HEK293 (cell line): ENCODE results near the gene AK9.

ENCODE experiments used
- CTCF ChIA-PET: fragments of 350-600 bp; formaldehyde crosslinking; extraction: SDS; loops from one replicate; lab custom pipeline; 2021; ENCODE audit warnings: antibody characterized with exemption; lab: Yijun Ruan, JAX
- POLR2A ChIA-PET: fragments of 300-600 bp; formaldehyde crosslinking; extraction: SDS; loops from one replicate; lab custom pipeline; 2020; ENCODE audit warnings: antibody characterized with exemption, inconsistent platforms; lab: Yijun Ruan, JAX
- H3K27ac ChIP-seq: fragments of 200-500 bp; sonication (Bioruptor generic); 2 replicates; pipeline ENCODE4 v1.5.1; 2014; ENCODE audit warnings: low read depth, low read length, control low read depth, inconsistent platforms; ENCODE audit errors: extremely low read depth
- H3K36me3 ChIP-seq, 2 experiments: fragments of 200-500 bp in 1 of 2; sonication (Bioruptor generic) in 1 of 2; 1 replicate in 1 of 2; 2 replicates in 1 of 2; pipeline ENCODE4 v1.5.1; 2014 to 2017; ENCODE audit warnings: inconsistent platforms in 2 of 2, low read length in 2 of 2; ENCODE audit not compliant: control insufficient read depth in 2 of 2, insufficient read depth in 1 of 2
- H3K4me1 ChIP-seq: fragments of 200-500 bp; sonication (Bioruptor generic); 2 replicates; pipeline ENCODE4 v1.5.1; 2014; ENCODE audit warnings: mild to moderate bottlenecking, low read length, inconsistent platforms; ENCODE audit not compliant: control insufficient read depth, insufficient read depth
- H3K4me3 ChIP-seq: 2 replicates; pipeline ENCODE4 v1.5.1; 2011; ENCODE audit warnings: low read depth, mild to moderate bottlenecking, control low read depth, low read length, moderate library complexity
- H3K9me3 ChIP-seq: fragments of 200-500 bp; sonication (Bioruptor generic); 2 replicates; pipeline ENCODE4 v1.5.1; 2014; ENCODE audit warnings: low read depth, low read length, inconsistent platforms; ENCODE audit not compliant: control insufficient read depth, insufficient read depth
- KLF9 ChIP-seq: fragments of 450-650 bp; formaldehyde crosslinking; IDR thresholded peaks from 2 replicates; pipeline ENCODE4 v1.5.1; 2016; ENCODE audit warnings: missing biosample characterization, missing genetic modification characterization, low read depth
- MEIS1 ChIP-seq: sonication (generic); formaldehyde crosslinking; IDR thresholded peaks from 2 replicates; pipeline ENCODE4 v1.8.1; 2022; ENCODE audit warnings: missing genetic modification reagents, mild to moderate bottlenecking, borderline replicate concordance
- PRDM10 ChIP-seq: fragments of 450-650 bp; formaldehyde crosslinking; IDR thresholded peaks from 2 replicates; pipeline ENCODE4 v1.5.1; 2016; ENCODE audit warnings: missing biosample characterization, missing genetic modification characterization
- REPIN1 ChIP-seq: fragments of 450-650 bp; formaldehyde crosslinking; IDR thresholded peaks from 2 replicates; pipeline ENCODE4 v1.5.1; 2017; ENCODE audit warnings: missing biosample characterization, missing genetic modification characterization, low read depth
- ZBTB6 ChIP-seq: fragments of 450-650 bp; formaldehyde crosslinking; IDR thresholded peaks from 2 replicates; pipeline ENCODE4 v1.5.1; 2017; ENCODE audit warnings: missing biosample characterization, missing genetic modification characterization
- ZFHX2 ChIP-seq: fragments of 450-650 bp; formaldehyde crosslinking; conservative IDR thresholded peaks from 2 replicates; pipeline ENCODE4 v1.5.1; 2016; ENCODE audit warnings: missing biosample characterization, missing genetic modification characterization
- ZNF121 ChIP-seq: fragments of 450-650 bp; formaldehyde crosslinking; IDR thresholded peaks from 2 replicates; pipeline ENCODE4 v1.5.1; 2016; ENCODE audit warnings: missing biosample characterization, missing genetic modification characterization
- ZNF174 ChIP-seq: fragments of 450-650 bp; formaldehyde crosslinking; IDR thresholded peaks from 2 replicates; pipeline ENCODE4 v1.5.0; 2017; ENCODE audit warnings: missing biosample characterization, mild to moderate bottlenecking, missing genetic modification characterization
- ZNF184 ChIP-seq: fragments of 450-650 bp; IDR thresholded peaks from 2 replicates; pipeline ENCODE4 v1.5.1; 2018; ENCODE audit warnings: missing biosample characterization, mild to moderate bottlenecking, missing genetic modification characterization
- ZNF2 ChIP-seq: fragments of 450-650 bp; formaldehyde crosslinking; IDR thresholded peaks from 2 replicates; pipeline ENCODE4 v1.5.1; 2016; ENCODE audit warnings: missing biosample characterization, missing genetic modification characterization
- ZNF302 ChIP-seq: fragments of 450-650 bp; formaldehyde crosslinking; IDR thresholded peaks from 2 replicates; pipeline ENCODE4 v1.5.1; 2016; ENCODE audit warnings: missing biosample characterization, missing genetic modification characterization, low read depth
- ZNF324 ChIP-seq: fragments of 450-650 bp; formaldehyde crosslinking; IDR thresholded peaks from 2 replicates; pipeline ENCODE4 v1.5.1; 2016; ENCODE audit warnings: missing biosample characterization, missing genetic modification characterization
- ZNF362 ChIP-seq: fragments of 450-650 bp; formaldehyde crosslinking; IDR thresholded peaks from 2 replicates; pipeline ENCODE4 v1.5.1; 2016; ENCODE audit warnings: missing biosample characterization, missing genetic modification characterization
- ZNF473 ChIP-seq: fragments of 450-650 bp; formaldehyde crosslinking; IDR thresholded peaks from 2 replicates; pipeline ENCODE4 v1.5.1; 2017; ENCODE audit warnings: missing biosample characterization, missing genetic modification characterization
- ZNF549 ChIP-seq: fragments of 450-650 bp; IDR thresholded peaks from 2 replicates; pipeline ENCODE4 v1.5.1; 2018; ENCODE audit warnings: missing biosample characterization, missing genetic modification characterization, mild to moderate bottlenecking, inconsistent platforms, moderate library complexity
- ZNF664 ChIP-seq: fragments of 450-650 bp; formaldehyde crosslinking; IDR thresholded peaks from 2 replicates; pipeline ENCODE4 v1.5.1; 2016; ENCODE audit warnings: missing biosample characterization, missing genetic modification characterization
- ZNF704 ChIP-seq: fragments of 450-650 bp; formaldehyde crosslinking; IDR thresholded peaks from 2 replicates; pipeline ENCODE4 v1.5.1; 2016; ENCODE audit warnings: missing biosample characterization, missing genetic modification characterization
- TF ChIP-seq, protein P1 (sequence below): fragments of 450-650 bp; formaldehyde crosslinking; IDR thresholded peaks from 2 replicates; pipeline ENCODE4 v1.5.1; 2016; ENCODE audit warnings: missing biosample characterization, missing genetic modification characterization
- TF ChIP-seq, protein P2 (sequence below): sonication (generic); formaldehyde crosslinking; IDR thresholded peaks from 2 replicates; pipeline ENCODE4 v1.8.1; 2022; ENCODE audit warnings: mild to moderate bottlenecking, moderate library complexity, missing genetic modification reagents

The AK9 gene

DNA sequence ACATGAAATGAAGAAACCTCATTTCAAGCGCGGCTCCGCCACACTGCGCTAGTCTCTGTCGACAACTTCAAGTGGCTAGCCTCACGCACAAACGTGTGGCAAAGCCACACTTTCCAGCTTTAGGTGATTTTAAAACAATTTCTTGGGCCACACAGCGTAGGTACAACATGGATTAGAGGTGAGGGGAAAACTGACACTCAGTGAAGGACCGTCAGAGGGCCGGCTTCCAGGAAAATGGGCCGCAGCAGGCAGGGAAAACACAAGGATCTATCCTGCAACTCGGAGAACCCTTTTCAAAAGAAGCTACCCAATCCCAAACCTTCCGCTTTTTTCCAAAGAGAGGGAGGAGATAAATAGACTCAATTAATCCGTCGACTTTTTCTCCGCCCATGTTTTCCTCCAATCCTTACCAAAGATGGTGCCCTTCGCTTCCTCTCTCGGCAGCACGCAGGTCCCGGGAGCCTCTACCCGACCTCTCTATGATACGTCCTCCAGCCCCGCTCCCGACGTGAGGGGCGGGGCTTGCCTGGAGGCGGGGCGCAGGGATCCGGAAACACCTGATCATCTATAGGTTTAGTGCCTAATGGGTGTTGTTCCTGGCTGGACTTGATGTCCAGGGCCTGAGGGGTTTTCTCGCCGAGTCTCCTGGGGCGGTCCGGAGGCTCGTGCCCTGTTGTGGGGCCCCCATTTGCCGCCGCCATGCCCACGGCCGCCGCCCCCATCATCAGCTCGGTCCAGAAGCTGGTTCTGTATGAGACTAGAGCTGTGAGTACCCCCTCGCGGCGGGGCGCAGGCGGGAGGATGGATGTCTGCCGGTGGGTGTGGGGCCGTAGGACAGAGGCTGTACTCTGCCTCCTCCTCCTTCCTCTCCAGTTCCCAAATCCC lies at the start of gene AK9, which contains the start of gene FIG4 (continued):
- TF ChIP-seq ZNF362 (tag by site-specific recombination) (no peak), KLF9 (tag by site-specific recombination) (peak; percentile 87)
- TF ChIP-seq, protein P1, sequence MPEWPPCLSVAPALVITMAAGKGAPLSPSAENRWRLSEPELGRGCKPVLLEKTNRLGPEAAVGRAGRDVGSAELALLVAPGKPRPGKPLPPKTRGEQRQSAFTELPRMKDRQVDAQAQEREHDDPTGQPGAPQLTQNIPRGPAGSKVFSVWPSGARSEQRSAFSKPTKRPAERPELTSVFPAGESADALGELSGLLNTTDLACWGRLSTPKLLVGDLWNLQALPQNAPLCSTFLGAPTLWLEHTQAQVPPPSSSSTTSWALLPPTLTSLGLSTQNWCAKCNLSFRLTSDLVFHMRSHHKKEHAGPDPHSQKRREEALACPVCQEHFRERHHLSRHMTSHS (tag by site-specific recombination), result no peak
- TF ChIP-seq, all 188 proteins: peak for 42

DNA sequence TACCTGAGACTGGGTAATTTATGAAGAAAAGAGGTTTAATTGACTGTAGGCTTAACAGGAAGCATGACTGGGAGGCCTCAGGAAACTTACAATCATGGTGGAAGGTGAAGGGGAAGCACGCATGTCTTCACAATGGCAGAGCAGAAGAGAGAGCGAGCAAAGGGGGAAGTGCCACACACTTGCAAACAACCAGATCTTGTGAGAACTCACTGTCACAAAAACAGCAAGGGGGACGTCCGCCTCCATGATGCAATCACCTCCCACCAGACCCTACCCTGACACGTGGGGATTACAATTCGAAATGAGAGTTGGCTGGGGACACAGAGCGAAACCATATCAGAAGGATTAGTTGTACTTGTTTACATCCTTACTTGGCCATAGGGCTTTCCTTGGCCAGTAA lies 49.8 kb upstream of the AK9 start:
- POLR2A ChIA-PET, result no interaction called here
- H3K27ac ChIP-seq, result no peak overlapping the region
- CTCF ChIA-PET, result no interaction called here

DNA sequence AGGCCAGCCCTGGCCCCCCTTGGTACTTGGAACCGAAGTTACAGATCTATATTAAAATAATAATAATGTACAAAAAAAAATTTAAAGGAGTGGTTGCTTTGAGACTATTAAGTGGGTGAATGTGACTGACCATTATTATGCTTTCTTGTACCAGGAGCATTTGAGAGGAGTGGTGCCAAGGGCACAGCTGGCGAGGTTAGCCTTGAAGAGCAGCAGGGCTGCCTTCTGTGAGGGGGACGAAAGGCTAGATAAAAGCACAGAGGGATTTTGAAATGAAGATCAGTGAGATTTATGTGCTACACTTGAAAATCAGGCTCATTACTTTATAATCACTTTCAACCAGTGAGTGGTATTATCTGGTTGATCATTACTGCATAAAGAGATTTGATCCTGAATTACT lies 48.7 kb upstream of the AK9 start:
- H3K9me3 ChIP-seq, result no peaks in the 10 kb centered on the region
- peaks cover 0 to 39% of the 10 kb centered on the region in 2 experiments; a peak in 1 of 3 replicates for H3K36me3 ChIP-seq
- H3K27ac ChIP-seq, result no peak overlapping the region
- TF ChIP-seq ZNF324 (no peak), MEIS1 (CRISPR knock-in tag) (no peak), ZNF704 (tag by site-specific recombination) (no peak), PRDM10 (no peak), ZBTB6 (tag by site-specific recombination) (no peak), ZNF184 (tag by site-specific recombination) (no peak), ZNF121 (tag by site-specific recombination) (no peak), ZNF664 (tag by site-specific recombination) (no peak), ZNF2 (tag by site-specific recombination) (no peak), ZNF302 (tag by site-specific recombination) (no peak), ZNF174 (no peak), REPIN1 (tag by site-specific recombination) (no peak), ZNF473 (tag by site-specific recombination) (no peak)
- TF ChIP-seq, protein P2, sequence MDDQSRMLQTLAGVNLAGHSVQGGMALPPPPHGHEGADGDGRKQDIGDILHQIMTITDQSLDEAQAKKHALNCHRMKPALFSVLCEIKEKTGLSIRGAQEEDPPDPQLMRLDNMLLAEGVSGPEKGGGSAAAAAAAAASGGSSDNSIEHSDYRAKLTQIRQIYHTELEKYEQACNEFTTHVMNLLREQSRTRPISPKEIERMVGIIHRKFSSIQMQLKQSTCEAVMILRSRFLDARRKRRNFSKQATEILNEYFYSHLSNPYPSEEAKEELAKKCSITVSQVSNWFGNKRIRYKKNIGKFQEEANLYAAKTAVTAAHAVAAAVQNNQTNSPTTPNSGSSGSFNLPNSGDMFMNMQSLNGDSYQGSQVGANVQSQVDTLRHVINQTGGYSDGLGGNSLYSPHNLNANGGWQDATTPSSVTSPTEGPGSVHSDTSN (CRISPR knock-in tag), result no peak
- H3K4me3 ChIP-seq, result no peak overlapping the region
- no peaks in the 10 kb centered on the region for H3K4me1 ChIP-seq
- CTCF ChIA-PET, result no interaction called here
- POLR2A ChIA-PET, result no interaction called here

More for the DNA sequence above, 49.8 kb upstream of the AK9 start:
- Histone ChIP-seq H3K4me3 (no peak overlapping the region), H3K9me3 (no peaks in the 10 kb centered on the region), H3K36me3 (peaks cover 0 to 28% of the 10 kb centered on the region in 2 experiments; a peak in 1 of 3 replicates), H3K4me1 (no peaks in the 10 kb centered on the region)
- TF ChIP-seq ZFHX2 (tag by site-specific recombination), result no peak
- TF ChIP-seq ZNF549 (tag by site-specific recombination), result no peak
